HG03175 (cell line): Measurements from ENCODE around the gene GMDS.

Source experiments
- ATAC-seq: cut with Tn5 transposase; IDR thresholded peaks from one replicate; pipeline ENCODE4 v1.9.1; 2021; ENCODE audit warnings: mild to moderate bottlenecking, moderate library complexity; ENCODE audit not compliant: unreplicated experiment

The GMDS gene

GRCh38 chr6:1842334-1842733 lies 403.1 kb downstream of the GMDS start:
- no peak for ATAC-seq

- ATAC-seq: no peak
Observed at GRCh38 chr6:1841136-1841535, 404.3 kb downstream of the GMDS start.

- ATAC-seq: no peak
Observed at GRCh38 chr6:1840491-1841121, 404.8 kb downstream of the GMDS start.

GRCh38 chr6:1839361-1839760 lies 406.0 kb downstream of the GMDS start:
- no peak for ATAC-seq

GRCh38 chr6:1838604-1839213 lies 406.7 kb downstream of the GMDS start:
- ATAC-seq: no peak

GRCh38 chr6:1837826-1838225 lies 407.6 kb downstream of the GMDS start:
- ATAC-seq: no peak

- ATAC-seq: no peak
Observed at GRCh38 chr6:1836690-1837089, 408.7 kb downstream of the GMDS start.

- no peak for ATAC-seq
Observed at GRCh38 chr6:1834646-1835516, 410.5 kb downstream of the GMDS start.

GRCh38 chr6:1834207-1834606 lies 411.2 kb downstream of the GMDS start:
- no peak for ATAC-seq

- no peak for ATAC-seq
Observed at GRCh38 chr6:1832844-1833787, 412.3 kb downstream of the GMDS start.

GRCh38 chr6:1832358-1832757 lies 413.0 kb downstream of the GMDS start:
- ATAC-seq: no peak

- ATAC-seq: no peak
Observed at GRCh38 chr6:1827984-1828793, 417.2 kb downstream of the GMDS start.

- ATAC-seq: no peak
Observed at GRCh38 chr6:1825926-1826325, 419.5 kb downstream of the GMDS start.

- ATAC-seq: no peak
Observed at GRCh38 chr6:1825277-1825676, 420.1 kb downstream of the GMDS start.

- ATAC-seq: no peak
Observed at GRCh38 chr6:1821513-1822183, 423.8 kb downstream of the GMDS start.

- no peak for ATAC-seq
Observed at GRCh38 chr6:1821164-1821512, 424.3 kb downstream of the GMDS start.

GRCh38 chr6:1820714-1821113 lies 424.7 kb downstream of the GMDS start:
- ATAC-seq: no peak

GRCh38 chr6:1820165-1820564 lies 425.2 kb downstream of the GMDS start:
- no peak for ATAC-seq

- no peak for ATAC-seq
Observed at GRCh38 chr6:1819007-1819406, 426.4 kb downstream of the GMDS start.
